ENCODE results near the gene SPOCK1. TPM values are rescaled to one million over a fixed set of nuclear protein-coding genes. Genes with fewer than 3 reads are reported as not detected.

SPOCK1 gene
- total RNA-seq, 1 experiment from 2014 or later: 10.9 TPM

DNA sequence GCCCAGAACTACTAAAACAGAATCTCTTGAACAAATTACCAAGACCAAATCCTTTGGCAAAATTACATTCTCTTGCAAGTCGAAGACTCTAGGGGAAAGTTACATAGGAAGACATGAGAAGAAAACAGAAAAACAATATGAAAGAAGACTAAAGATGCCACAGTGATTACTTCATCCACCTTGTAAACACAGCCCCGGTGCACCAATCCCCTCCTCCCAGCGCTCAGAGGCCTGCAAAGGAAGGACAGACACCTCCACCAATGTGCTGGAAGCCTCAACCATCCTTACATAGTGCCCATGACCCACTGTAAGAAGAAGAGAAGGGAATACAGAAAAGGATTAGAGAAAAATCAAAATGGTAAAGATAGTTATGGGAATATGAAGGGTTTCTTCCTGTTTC lies 218.5 kb downstream of the SPOCK1 start:
- no peak for DNase-seq
- WGBS (ENCODE audit: extremely low coverage, insufficient read length, low lambda C conversion rate): no CpG with 5 or more reads among the region's 3 CpGs

More for the DNA sequence above, 218.5 kb downstream of the SPOCK1 start:
- Histone ChIP-seq H3K9ac (ENCODE audit: extremely low read depth, insufficient read length, low read length) (no peak overlapping the region), H3K27ac (ENCODE audit: insufficient read length, low read depth, low read length) (no peak overlapping the region), H3K4ac (ENCODE audit: low read depth, low read length) (no peak overlapping the region), H2BK20ac (ENCODE audit: low read depth, low read length, poor library complexity, severe bottlenecking) (no peak overlapping the region), H4K8ac (replicated peaks; ENCODE audit: insufficient read length, low read depth, low read length) (no peak overlapping the region), H2BK15ac (ENCODE audit: low read depth, low read length) (no peak overlapping the region), H4K5ac (ENCODE audit: insufficient read length, low read depth, low read length) (no peak overlapping the region), H3K23me2 (ENCODE audit: insufficient read length, low read depth, low read length, poor library complexity, severe bottlenecking) (no peaks in the 10 kb centered on the region), H3K4me1 (ENCODE audit: insufficient read depth, low read length) (no peaks in the 10 kb centered on the region), H2AFZ (ENCODE audit: low read length) (no peak overlapping the region), H3K79me1 (ENCODE audit: insufficient read depth, low read depth, low read length, poor library complexity, severe bottlenecking) (no peaks in the 10 kb centered on the region), H3K4me2 (ENCODE audit: insufficient read depth, insufficient read length, low read length) (no peak overlapping the region), H4K20me1 (ENCODE audit: control insufficient read depth, insufficient read depth, insufficient read length) (no peaks in the 10 kb centered on the region), H3T11ph (ENCODE audit: low read length) (no peak overlapping the region), H3K14ac (ENCODE audit: insufficient read depth, low read length) (no peak overlapping the region), H4K91ac (ENCODE audit: insufficient read length, low read depth, low read length) (no peak overlapping the region), H2BK5ac (ENCODE audit: insufficient read length, low read length) (no peak overlapping the region), H2AK5ac (ENCODE audit: insufficient read length, low read length) (no peak overlapping the region), H3K27me3 (ENCODE audit: insufficient read depth, low read length) (no peaks in the 10 kb centered on the region), H2BK12ac (ENCODE audit: insufficient read length, low read depth, low read length) (no peak overlapping the region), H3K9me3 (ENCODE audit: control insufficient read depth, low read depth, low read length) (no peaks in the 10 kb centered on the region), H3K79me2 (ENCODE audit: insufficient read depth, low read length) (no peaks in the 10 kb centered on the region), H3K23ac (ENCODE audit: insufficient read length, low read depth, low read length) (no peak overlapping the region), H3K18ac (ENCODE audit: insufficient read length, low read depth, low read length) (no peak overlapping the region), H2BK120ac (ENCODE audit: low read depth, low read length, poor library complexity, severe bottlenecking) (no peak overlapping the region), H3K56ac (ENCODE audit: insufficient read length, low read depth, low read length) (no peak overlapping the region)
- peak overlapping the region in 1 of 3 experiments; percentile 60; a peak in 1 of 7 replicates for H3K27ac Mint-ChIP-seq
- H3K4me1 Mint-ChIP-seq: peaks cover 9 to 14% of the 10 kb centered on the region in 2 experiments
- TF ChIP-seq, protein P1, sequence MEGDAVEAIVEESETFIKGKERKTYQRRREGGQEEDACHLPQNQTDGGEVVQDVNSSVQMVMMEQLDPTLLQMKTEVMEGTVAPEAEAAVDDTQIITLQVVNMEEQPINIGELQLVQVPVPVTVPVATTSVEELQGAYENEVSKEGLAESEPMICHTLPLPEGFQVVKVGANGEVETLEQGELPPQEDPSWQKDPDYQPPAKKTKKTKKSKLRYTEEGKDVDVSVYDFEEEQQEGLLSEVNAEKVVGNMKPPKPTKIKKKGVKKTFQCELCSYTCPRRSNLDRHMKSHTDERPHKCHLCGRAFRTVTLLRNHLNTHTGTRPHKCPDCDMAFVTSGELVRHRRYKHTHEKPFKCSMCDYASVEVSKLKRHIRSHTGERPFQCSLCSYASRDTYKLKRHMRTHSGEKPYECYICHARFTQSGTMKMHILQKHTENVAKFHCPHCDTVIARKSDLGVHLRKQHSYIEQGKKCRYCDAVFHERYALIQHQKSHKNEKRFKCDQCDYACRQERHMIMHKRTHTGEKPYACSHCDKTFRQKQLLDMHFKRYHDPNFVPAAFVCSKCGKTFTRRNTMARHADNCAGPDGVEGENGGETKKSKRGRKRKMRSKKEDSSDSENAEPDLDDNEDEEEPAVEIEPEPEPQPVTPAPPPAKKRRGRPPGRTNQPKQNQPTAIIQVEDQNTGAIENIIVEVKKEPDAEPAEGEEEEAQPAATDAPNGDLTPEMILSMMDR (conservative IDR thresholded peaks at IDR 0.05): no peak
- no peaks in the 10 kb centered on the region for H3K9me3 Mint-ChIP-seq
- no peaks in the 10 kb centered on the region for H3K36me3 Mint-ChIP-seq (ENCODE audit: insufficient read depth in 1 of 3, low read depth in 3 of 3)
- H3K4me3 Mint-ChIP-seq: no peak overlapping the region
- no peaks in the 10 kb centered on the region for H3K27me3 Mint-ChIP-seq (ENCODE audit: low read depth)

Data from H9 (cell line).